ENCODE results near the gene PRKAR2B. TPM values are rescaled to one million over a fixed set of nuclear protein-coding genes. Genes with fewer than 3 reads are reported as not detected.
"Not testable (repeated sequence)": the region's sequence is repeated elsewhere in the genome, so short reads cannot be mapped to it uniquely, and the experiment has no call there.

The PRKAR2B gene
- total and polyA plus RNA-seq, 4 experiments from 2014 or later, result 0.29 to 0.47 (median 0.43) TPM

- Histone ChIP-seq H3K36me3 (ENCODE audit: insufficient read depth, low read length) (no peaks in the 10 kb centered on the region), H3K27ac (ENCODE audit: low read depth, low read length) (no peak overlapping the region), H3K4me3 (ENCODE audit: low read length in 2 of 2) (no peak overlapping the region), H3K9me3 (ENCODE audit: control insufficient read depth in 1 of 2, low read length in 2 of 2) (no peaks in the 10 kb centered on the region), H3K27me3 (ENCODE audit: insufficient read depth, low read length) (no peaks in the 10 kb centered on the region), H3K4me1 (ENCODE audit: insufficient read depth, low read length) (no peaks in the 10 kb centered on the region)
- peak; percentile 68 to 81 (median 74) for DNase-seq
- intact Hi-C loops (cut with micrococcal nuclease), result loop anchor here (1.0 to 5.0 kb wide), 7 partner anchors 17 to 997 kb away; partner anchors contain the start of genes CCDC71L and PIK3CG
- H3K4me1 Mint-ChIP-seq, result peaks cover 0 to 2% (median 1%) of the 10 kb centered on the region in 4 donors
- H3K9me3 Mint-ChIP-seq, result no peaks in the 10 kb centered on the region
- no peak overlapping the region for H3K4me3 Mint-ChIP-seq
- no peak overlapping the region for H3K27ac Mint-ChIP-seq
- peaks cover 0 to 2% of the 10 kb centered on the region in 2 donors for H3K27me3 Mint-ChIP-seq
- H3K36me3 Mint-ChIP-seq, result no peaks in the 10 kb centered on the region
- CTCF ChIA-PET (ENCODE audit: partially characterized antibody), result interaction anchor here (0.7 to 6.9 kb wide), 29 partner anchors 11 to 582 kb away, joined by 3 to 56 read pairs (median 4); partner anchors contain the start of genes HBP1 and PIK3CG
- POLR2A ChIA-PET (ENCODE audit: partially characterized antibody), result interaction anchor here (0.6 to 6.9 kb wide), 3 partner anchors 18 to 357 kb away, joined by 3 to 86 read pairs (median 8); partner anchors contain the start of gene HBP1
Measured at GRCh38 chr7:107150375-107151073, 106.0 kb downstream of the PRKAR2B start.

- ChIA-PET POLR2A (ENCODE audit: partially characterized antibody) (interaction anchor here (6.9 kb wide), 1 partner anchor 17 kb away, joined by 86 read pairs; the partner anchor contains the start of gene HBP1), CTCF (ENCODE audit: partially characterized antibody) (interaction anchor here (1.0 to 6.9 kb wide), 9 partner anchors 15 to 362 kb away, joined by 3 to 56 read pairs (median 8); partner anchors contain the start of gene HBP1)
- H3K27ac ChIP-seq (ENCODE audit: low read depth, low read length), result no peak overlapping the region
- Mint-ChIP-seq H3K4me3 (no peak overlapping the region), H3K27ac (no peak overlapping the region), H3K36me3 (no peaks in the 10 kb centered on the region), H3K27me3 (peaks cover 0 to 2% of the 10 kb centered on the region in 2 donors), H3K9me3 (peaks cover 0 to 4% (median 0%) of the 10 kb centered on the region in 8 donors), H3K4me1 (peaks cover 0 to 2% (median 1%) of the 10 kb centered on the region in 4 donors)
- no peak for DNase-seq
- intact Hi-C loops (cut with micrococcal nuclease), result loop anchor here (5.0 kb wide), 4 partner anchors 284 to 996 kb away; partner anchors contain the start of genes CCDC71L and PIK3CG
- no peak overlapping the region for H3K4me3 ChIP-seq (ENCODE audit: low read length in 2 of 2)
- H3K9me3 ChIP-seq (ENCODE audit: control insufficient read depth in 1 of 2, low read length in 2 of 2), result no peaks in the 10 kb centered on the region
- no peaks in the 10 kb centered on the region for H3K27me3 ChIP-seq (ENCODE audit: insufficient read depth, low read length)
- H3K36me3 ChIP-seq (ENCODE audit: insufficient read depth, low read length), result no peaks in the 10 kb centered on the region
- H3K4me1 ChIP-seq (ENCODE audit: insufficient read depth, low read length), result no peaks in the 10 kb centered on the region
Measured at GRCh38 chr7:107151538-107151937, 107.0 kb downstream of the PRKAR2B start.

- H3K27me3 Mint-ChIP-seq, result peaks cover 0 to 2% of the 10 kb centered on the region in 2 donors
- ChIA-PET POLR2A (ENCODE audit: partially characterized antibody) (interaction anchor here (6.9 kb wide), 1 partner anchor 17 kb away, joined by 86 read pairs; the partner anchor contains the start of gene HBP1), CTCF (ENCODE audit: partially characterized antibody) (interaction anchor here (0.8 to 6.9 kb wide), 10 partner anchors 9 to 358 kb away, joined by 3 to 56 read pairs (median 4); partner anchors contain the start of gene HBP1)
- peaks cover 0 to 2% (median 1%) of the 10 kb centered on the region in 4 donors for H3K4me1 Mint-ChIP-seq
- Histone ChIP-seq H3K9me3 (ENCODE audit: control insufficient read depth in 1 of 2, low read length in 2 of 2) (no peaks in the 10 kb centered on the region), H3K4me3 (ENCODE audit: low read length in 2 of 2) (no peak overlapping the region), H3K4me1 (ENCODE audit: insufficient read depth, low read length) (no peaks in the 10 kb centered on the region), H3K27ac (ENCODE audit: low read depth, low read length) (no peak overlapping the region), H3K36me3 (ENCODE audit: insufficient read depth, low read length) (no peaks in the 10 kb centered on the region), H3K27me3 (ENCODE audit: insufficient read depth, low read length) (no peaks in the 10 kb centered on the region)
- peak overlapping the region in 1 of 7 donors; percentile 53 for H3K27ac Mint-ChIP-seq
- intact Hi-C loops (cut with micrococcal nuclease), result loop anchor here (5.0 kb wide), 4 partner anchors 285 to 995 kb away; partner anchors contain the start of genes CCDC71L and PIK3CG
- no peaks in the 10 kb centered on the region for H3K36me3 Mint-ChIP-seq
- peaks cover 0 to 4% (median 0%) of the 10 kb centered on the region in 8 donors for H3K9me3 Mint-ChIP-seq
- no peak for DNase-seq
- no peak overlapping the region for H3K4me3 Mint-ChIP-seq
Measured at GRCh38 chr7:107152011-107152410, 107.5 kb downstream of the PRKAR2B start.

- CTCF ChIA-PET (ENCODE audit: partially characterized antibody), result no interaction called here
- H3K4me1 ChIP-seq (ENCODE audit: insufficient read depth, low read length), result no peaks in the 10 kb centered on the region
- no peak overlapping the region for H3K27ac Mint-ChIP-seq
Measured at GRCh38 chr7:107154826-107155225, 110.3 kb downstream of the PRKAR2B start.

GRCh38 chr7:107155726-107156125 is 111.2 kb downstream of the PRKAR2B start:
- H3K9me3 Mint-ChIP-seq; H3K9me3 ChIP-seq (ENCODE audit: control insufficient read depth in 1 of 2, low read length in 2 of 2); intact Hi-C loops (cut with micrococcal nuclease); H3K4me1 Mint-ChIP-seq; H3K4me3 ChIP-seq (ENCODE audit: low read length in 2 of 2); H3K27ac ChIP-seq (ENCODE audit: low read depth, low read length); H3K4me3 Mint-ChIP-seq; DNase-seq; H3K27me3 Mint-ChIP-seq; CTCF ChIA-PET (ENCODE audit: partially characterized antibody); H3K27me3 ChIP-seq (ENCODE audit: insufficient read depth, low read length); H3K36me3 Mint-ChIP-seq; H3K36me3 ChIP-seq (ENCODE audit: insufficient read depth, low read length); H3K4me1 ChIP-seq (ENCODE audit: insufficient read depth, low read length): not testable (repeated sequence)
- POLR2A ChIA-PET (ENCODE audit: partially characterized antibody), result interaction anchor here (1.8 kb wide), 1 partner anchor 13 kb away, joined by 6 read pairs; the partner anchor contains the start of gene HBP1
- H3K27ac Mint-ChIP-seq, result peak overlapping the region in 2 of 7 donors; percentile 18 to 46

More at GRCh38 chr7:107154826-107155225, 110.3 kb downstream of the PRKAR2B start:
- H3K27me3 Mint-ChIP-seq, result peaks cover 0 to 2% of the 10 kb centered on the region in 2 donors
- H3K9me3 Mint-ChIP-seq, result peaks cover 0 to 4% (median 0%) of the 10 kb centered on the region in 8 donors
- Histone ChIP-seq H3K27me3 (ENCODE audit: insufficient read depth, low read length) (no peaks in the 10 kb centered on the region), H3K36me3 (ENCODE audit: insufficient read depth, low read length) (no peaks in the 10 kb centered on the region), H3K4me3 (ENCODE audit: low read length in 2 of 2) (no peak overlapping the region), H3K9me3 (ENCODE audit: control insufficient read depth in 1 of 2, low read length in 2 of 2) (no peaks in the 10 kb centered on the region), H3K27ac (ENCODE audit: low read depth, low read length) (no peak overlapping the region)
- DNase-seq, result no peak
- POLR2A ChIA-PET (ENCODE audit: partially characterized antibody), result no interaction called here
- peaks cover 0 to 2% (median 0%) of the 10 kb centered on the region in 4 donors for H3K4me1 Mint-ChIP-seq
- H3K36me3 Mint-ChIP-seq, result no peaks in the 10 kb centered on the region
- intact Hi-C loops (cut with micrococcal nuclease), result loop anchor here (5.0 kb wide), 4 partner anchors 288 to 992 kb away; partner anchors contain the start of genes CCDC71L and PIK3CG
- H3K4me3 Mint-ChIP-seq, result no peak overlapping the region

GRCh38 chr7:107157091-107157490 is 112.6 kb downstream of the PRKAR2B start:
- Histone ChIP-seq H3K4me1 (ENCODE audit: insufficient read depth, low read length) (no peaks in the 10 kb centered on the region), H3K27me3 (ENCODE audit: insufficient read depth, low read length) (no peaks in the 10 kb centered on the region), H3K27ac (ENCODE audit: low read depth, low read length) (no peak overlapping the region), H3K9me3 (ENCODE audit: control insufficient read depth in 1 of 2, low read length in 2 of 2) (no peaks in the 10 kb centered on the region), H3K36me3 (ENCODE audit: insufficient read depth, low read length) (no peaks in the 10 kb centered on the region), H3K4me3 (ENCODE audit: low read length in 2 of 2) (no peak overlapping the region)
- ChIA-PET CTCF (ENCODE audit: partially characterized antibody) (no interaction called here), POLR2A (ENCODE audit: partially characterized antibody) (interaction anchor here (1.1 to 1.8 kb wide), 2 partner anchors 9 to 11 kb away, joined by 3 to 6 read pairs; partner anchors contain the start of gene HBP1)
- intact Hi-C loops (cut with micrococcal nuclease), result no loop called here
- H3K27ac Mint-ChIP-seq, result no peak overlapping the region
- H3K27me3 Mint-ChIP-seq, result peaks cover 0 to 2% of the 10 kb centered on the region in 2 donors
- no peak for DNase-seq
- peaks cover 0 to 4% (median 0%) of the 10 kb centered on the region in 8 donors for H3K9me3 Mint-ChIP-seq
- no peaks in the 10 kb centered on the region for H3K36me3 Mint-ChIP-seq
- no peaks in the 10 kb centered on the region for H3K4me1 Mint-ChIP-seq
- H3K4me3 Mint-ChIP-seq, result no peak overlapping the region

GRCh38 chr7:107158028-107158427 is 113.5 kb downstream of the PRKAR2B start:
- Mint-ChIP-seq H3K4me3 (no peak overlapping the region), H3K36me3 (no peaks in the 10 kb centered on the region), H3K27ac (no peak overlapping the region), H3K27me3 (peaks cover 0 to 2% of the 10 kb centered on the region in 2 donors), H3K4me1 (no peaks in the 10 kb centered on the region), H3K9me3 (peaks cover 0 to 4% (median 0%) of the 10 kb centered on the region in 8 donors)
- ChIA-PET POLR2A (ENCODE audit: partially characterized antibody) (no interaction called here), CTCF (ENCODE audit: partially characterized antibody) (no interaction called here)
- H3K4me3 ChIP-seq (ENCODE audit: low read length in 2 of 2), result no peak overlapping the region
- H3K9me3 ChIP-seq (ENCODE audit: control insufficient read depth in 1 of 2, low read length in 2 of 2), result no peaks in the 10 kb centered on the region
- intact Hi-C loops (cut with micrococcal nuclease), result no loop called here
- no peak overlapping the region for H3K27ac ChIP-seq (ENCODE audit: low read depth, low read length)
- DNase-seq, result no peak
- no peaks in the 10 kb centered on the region for H3K27me3 ChIP-seq (ENCODE audit: insufficient read depth, low read length)
- no peaks in the 10 kb centered on the region for H3K36me3 ChIP-seq (ENCODE audit: insufficient read depth, low read length)
- no peaks in the 10 kb centered on the region for H3K4me1 ChIP-seq (ENCODE audit: insufficient read depth, low read length)

Measured in CD4-positive, alpha-beta memory T cell (primary cell).